22Rv1 (cell line): ENCODE measurements around the gene CLSTN2.

Experiments used
- CTCF ChIP-seq: fragments of 450-650 bp; IDR thresholded peaks from 2 replicates; pipeline ENCODE4 v1.5.1; 2017; ENCODE audit warnings: mild to moderate bottlenecking
- ZFX ChIP-seq: fragments of 450-650 bp; IDR thresholded peaks from 2 replicates; pipeline ENCODE4 v1.6.1; 2017; ENCODE audit warnings: antibody characterized with exemption, borderline replicate concordance

- 0 out of 2 replicates have a peak, but pooled peaks have one; percentile 9 for TF ChIP-seq CTCF
- no peak for TF ChIP-seq ZFX
Measured at GRCh38 chr3:140092848-140093536, 158.0 kb downstream of the CLSTN2 start.
